ENCODE data around the gene DZANK1. TPM values are rescaled to one million over a fixed set of nuclear protein-coding genes. Genes with fewer than 3 reads are reported as not detected.

DZANK1 gene
- total RNA-seq, 1 donor from 2014 or later, result 1.1 TPM

DNA sequence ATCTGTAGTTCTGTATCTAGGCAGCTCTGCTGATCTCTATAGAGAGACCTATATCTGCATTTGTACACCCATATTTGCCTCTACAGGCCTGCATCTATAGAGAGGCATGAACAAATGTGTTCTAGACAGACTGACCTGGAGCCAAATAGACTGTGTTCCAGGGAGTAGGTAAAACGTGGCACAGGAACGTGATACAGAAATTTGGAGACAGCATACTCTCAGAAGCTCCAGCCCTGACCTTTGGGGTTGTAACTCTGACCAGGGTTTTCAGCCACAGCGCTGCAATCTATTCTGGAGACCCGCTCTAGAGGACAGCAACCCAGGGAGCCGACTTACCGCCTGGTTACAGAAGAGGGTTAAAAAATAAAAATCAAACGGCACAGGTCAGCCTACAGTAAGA, 29.2 kb upstream of the DZANK1 start:
- H3K4me1 Mint-ChIP-seq (ENCODE audit: low read depth), result peaks cover 12% of the 10 kb centered on the region
- H3K36me3 Mint-ChIP-seq (ENCODE audit: low read depth), result peaks cover 12% of the 10 kb centered on the region
- intact Hi-C loops (cut with micrococcal nuclease), result loop anchor here (2.0 kb wide), 3 partner anchors 83 to 207 kb away; partner anchors contain the start of gene ZNF133
- H3K9me3 Mint-ChIP-seq, result no peaks in the 10 kb centered on the region
- peak overlapping the region; percentile 91 for H3K4me3 Mint-ChIP-seq
- no peak for DNase-seq (ENCODE audit: low spot score)
- peak overlapping the region; percentile 53 for H3K27ac Mint-ChIP-seq
- H3K27me3 Mint-ChIP-seq (ENCODE audit: insufficient read depth), result no peaks in the 10 kb centered on the region

DNA sequence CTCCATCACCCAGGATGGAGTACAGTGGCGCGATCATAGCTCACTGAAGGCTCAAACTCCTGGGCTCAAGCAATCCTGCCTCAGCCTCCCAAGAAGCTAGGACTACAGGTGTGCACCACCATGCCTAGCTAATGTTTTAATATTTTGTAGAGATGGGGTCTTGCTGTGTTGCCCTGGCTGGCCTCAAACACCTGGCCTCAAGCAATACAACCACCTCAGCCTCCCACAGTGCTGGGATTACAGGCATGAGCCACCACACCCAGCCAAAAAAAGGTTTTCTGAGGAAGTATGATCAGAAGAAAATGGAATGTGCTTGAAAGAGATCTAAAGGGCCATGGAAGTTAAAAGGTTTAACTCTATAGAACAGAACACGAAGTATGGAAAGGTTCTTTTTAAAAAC, 21.5 kb upstream of the DZANK1 start:
- Mint-ChIP-seq H3K36me3 (ENCODE audit: low read depth) (peaks cover 37% of the 10 kb centered on the region), H3K27ac (no peak overlapping the region), H3K9me3 (no peaks in the 10 kb centered on the region), H3K4me3 (no peak overlapping the region), H3K4me1 (ENCODE audit: low read depth) (no peaks in the 10 kb centered on the region), H3K27me3 (ENCODE audit: insufficient read depth) (no peaks in the 10 kb centered on the region)
- DNase-seq (ENCODE audit: low spot score), result no peak
- intact Hi-C loops (cut with micrococcal nuclease), result no loop called here

- Mint-ChIP-seq H3K4me1 (ENCODE audit: low read depth) (no peaks in the 10 kb centered on the region), H3K27ac (no peak overlapping the region), H3K9me3 (no peaks in the 10 kb centered on the region), H3K27me3 (ENCODE audit: insufficient read depth) (no peaks in the 10 kb centered on the region), H3K36me3 (ENCODE audit: low read depth) (peaks cover 20% of the 10 kb centered on the region), H3K4me3 (no peak overlapping the region)
- intact Hi-C loops (cut with micrococcal nuclease), result no loop called here
- DNase-seq (ENCODE audit: low spot score), result no peak
Measured at GRCh38 chr20:18481596-18481995, 14.8 kb upstream of the DZANK1 start.

DNA sequence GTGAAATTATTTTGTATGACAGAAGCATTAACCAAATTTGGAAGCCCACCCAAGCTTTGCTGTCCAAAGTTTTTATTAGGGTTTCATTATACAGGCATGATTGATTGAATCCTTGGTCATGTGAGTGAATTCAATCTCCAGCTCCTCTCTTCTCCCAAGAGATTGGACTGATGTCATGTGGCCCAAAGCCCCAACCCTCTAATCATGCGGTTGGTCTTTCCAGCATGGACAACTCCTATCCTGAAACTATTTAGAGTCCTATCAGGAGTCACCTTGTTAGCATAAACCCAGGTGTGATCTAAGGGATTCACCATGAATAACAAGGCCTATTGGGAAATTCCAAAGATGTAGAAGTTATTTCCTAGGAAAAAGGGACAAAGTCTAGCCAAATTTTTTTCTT, 11.0 kb upstream of the DZANK1 start:
- no peaks in the 10 kb centered on the region for H3K9me3 Mint-ChIP-seq
- H3K27ac Mint-ChIP-seq, result no peak overlapping the region
- no peaks in the 10 kb centered on the region for H3K4me1 Mint-ChIP-seq (ENCODE audit: low read depth)
- intact Hi-C loops (cut with micrococcal nuclease), result no loop called here
- H3K4me3 Mint-ChIP-seq, result no peak overlapping the region
- H3K36me3 Mint-ChIP-seq (ENCODE audit: low read depth), result peaks cover 28% of the 10 kb centered on the region
- H3K27me3 Mint-ChIP-seq (ENCODE audit: insufficient read depth), result no peaks in the 10 kb centered on the region
- no peak for DNase-seq (ENCODE audit: low spot score)

GRCh38 chr20:18477218-18477617, 10.4 kb upstream of the DZANK1 start:
- peaks cover 28% of the 10 kb centered on the region for H3K36me3 Mint-ChIP-seq (ENCODE audit: low read depth)
- no peak for DNase-seq (ENCODE audit: low spot score)
- intact Hi-C loops (cut with micrococcal nuclease), result no loop called here
- H3K27ac Mint-ChIP-seq, result no peak overlapping the region
- no peaks in the 10 kb centered on the region for H3K4me1 Mint-ChIP-seq (ENCODE audit: low read depth)
- no peaks in the 10 kb centered on the region for H3K27me3 Mint-ChIP-seq (ENCODE audit: insufficient read depth)
- no peaks in the 10 kb centered on the region for H3K9me3 Mint-ChIP-seq
- no peak overlapping the region for H3K4me3 Mint-ChIP-seq

DNA sequence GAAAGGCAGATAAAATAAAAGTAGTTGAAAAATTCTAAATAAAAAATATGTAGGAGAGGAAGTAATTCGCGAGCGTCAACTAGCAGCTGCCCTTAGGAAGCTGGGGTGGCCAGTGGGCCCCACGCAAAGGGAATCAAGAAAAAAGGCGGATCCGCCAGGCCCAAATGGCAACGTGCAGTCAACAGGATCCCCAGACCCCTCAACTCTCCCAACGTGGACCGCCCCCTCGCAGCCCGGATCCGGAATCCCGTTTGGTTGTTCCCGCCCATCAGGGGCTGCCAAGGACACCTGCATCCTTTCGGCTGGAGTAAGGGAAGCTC, 296 bp downstream of the DZANK1 start:
- DNase-seq (ENCODE audit: low spot score), result no peak
- H3K4me3 Mint-ChIP-seq, result peak overlapping the region; percentile 99
- peaks cover 8% of the 10 kb centered on the region for H3K36me3 Mint-ChIP-seq (ENCODE audit: low read depth)
- no peaks in the 10 kb centered on the region for H3K27me3 Mint-ChIP-seq (ENCODE audit: insufficient read depth)
- intact Hi-C loops (cut with micrococcal nuclease), result no loop called here
- peaks cover 31% of the 10 kb centered on the region for H3K4me1 Mint-ChIP-seq (ENCODE audit: low read depth)
- peak overlapping the region; percentile 92 for H3K27ac Mint-ChIP-seq
- H3K9me3 Mint-ChIP-seq, result no peaks in the 10 kb centered on the region

GRCh38 chr20:18465536-18466200, 1.2 kb downstream of the DZANK1 start:
- peaks cover 31% of the 10 kb centered on the region for H3K4me1 Mint-ChIP-seq (ENCODE audit: low read depth)
- H3K27ac Mint-ChIP-seq, result no peak overlapping the region

DNA sequence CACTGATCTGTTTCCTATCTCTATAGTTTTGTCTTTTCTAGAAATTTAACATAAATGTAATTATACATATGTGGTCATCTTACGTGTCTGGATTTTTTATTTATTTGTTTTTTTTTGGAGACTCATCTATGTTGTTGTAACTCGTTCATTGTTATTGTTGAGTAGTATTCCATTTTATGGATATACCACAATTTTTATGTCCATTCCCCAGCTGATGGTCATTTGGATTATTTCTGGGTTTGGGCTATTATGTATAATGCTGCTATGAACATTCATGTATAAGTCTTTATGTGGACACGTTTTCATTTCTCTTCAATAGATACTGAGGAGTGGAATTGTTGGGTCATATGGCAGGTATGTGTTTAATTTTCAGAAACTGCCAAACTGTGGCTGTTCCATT, 10.2 kb downstream of the DZANK1 start:
- DNase-seq (ENCODE audit: low spot score), result no peak
- Mint-ChIP-seq H3K9me3 (peaks cover 5% of the 10 kb centered on the region), H3K36me3 (ENCODE audit: low read depth) (no peaks in the 10 kb centered on the region), H3K27ac (no peak overlapping the region), H3K27me3 (ENCODE audit: insufficient read depth) (peaks cover 4% of the 10 kb centered on the region), H3K4me1 (ENCODE audit: low read depth) (no peaks in the 10 kb centered on the region), H3K4me3 (no peak overlapping the region)
- intact Hi-C loops (cut with micrococcal nuclease), result no loop called here

More at GRCh38 chr20:18465536-18466200, 1.2 kb downstream of the DZANK1 start:
- Mint-ChIP-seq H3K36me3 (ENCODE audit: low read depth) (peaks cover 5% of the 10 kb centered on the region), H3K4me3 (peak overlapping the region; percentile 99), H3K27me3 (ENCODE audit: insufficient read depth) (no peaks in the 10 kb centered on the region), H3K9me3 (no peaks in the 10 kb centered on the region)
- DNase-seq (ENCODE audit: low spot score), result no peak
- intact Hi-C loops (cut with micrococcal nuclease), result no loop called here

- Mint-ChIP-seq H3K4me3 (no peak overlapping the region), H3K36me3 (ENCODE audit: low read depth) (no peaks in the 10 kb centered on the region), H3K4me1 (ENCODE audit: low read depth) (no peaks in the 10 kb centered on the region), H3K27ac (no peak overlapping the region), H3K27me3 (ENCODE audit: insufficient read depth) (peaks cover 2% of the 10 kb centered on the region), H3K9me3 (no peaks in the 10 kb centered on the region)
- no peak for DNase-seq (ENCODE audit: low spot score)
- intact Hi-C loops (cut with micrococcal nuclease), result no loop called here
Measured at GRCh38 chr20:18443886-18444285, 22.9 kb downstream of the DZANK1 start.

- Mint-ChIP-seq H3K27me3 (ENCODE audit: insufficient read depth) (peaks cover 2% of the 10 kb centered on the region), H3K9me3 (no peaks in the 10 kb centered on the region), H3K4me1 (ENCODE audit: low read depth) (no peaks in the 10 kb centered on the region), H3K36me3 (ENCODE audit: low read depth) (no peaks in the 10 kb centered on the region), H3K27ac (no peak overlapping the region), H3K4me3 (no peak overlapping the region)
- no peak for DNase-seq (ENCODE audit: low spot score)
- intact Hi-C loops (cut with micrococcal nuclease), result no loop called here
Measured at GRCh38 chr20:18440403-18440802, 26.4 kb downstream of the DZANK1 start.

GRCh38 chr20:18436847-18437246, 30.0 kb downstream of the DZANK1 start:
- no peaks in the 10 kb centered on the region for H3K4me1 Mint-ChIP-seq (ENCODE audit: low read depth)
- no peak overlapping the region for H3K27ac Mint-ChIP-seq
- no peaks in the 10 kb centered on the region for H3K36me3 Mint-ChIP-seq (ENCODE audit: low read depth)
- intact Hi-C loops (cut with micrococcal nuclease), result no loop called here
- no peaks in the 10 kb centered on the region for H3K9me3 Mint-ChIP-seq
- H3K27me3 Mint-ChIP-seq (ENCODE audit: insufficient read depth), result no peaks in the 10 kb centered on the region
- DNase-seq (ENCODE audit: low spot score), result no peak
- no peak overlapping the region for H3K4me3 Mint-ChIP-seq

- no peaks in the 10 kb centered on the region for H3K27me3 Mint-ChIP-seq (ENCODE audit: insufficient read depth)
- H3K4me1 Mint-ChIP-seq (ENCODE audit: low read depth), result no peaks in the 10 kb centered on the region
- intact Hi-C loops (cut with micrococcal nuclease), result no loop called here
- no peak overlapping the region for H3K4me3 Mint-ChIP-seq
- no peaks in the 10 kb centered on the region for H3K36me3 Mint-ChIP-seq (ENCODE audit: low read depth)
- no peak overlapping the region for H3K27ac Mint-ChIP-seq
- H3K9me3 Mint-ChIP-seq, result no peaks in the 10 kb centered on the region
- no peak for DNase-seq (ENCODE audit: low spot score)
Measured at GRCh38 chr20:18431206-18431605, 35.6 kb downstream of the DZANK1 start.

DNA sequence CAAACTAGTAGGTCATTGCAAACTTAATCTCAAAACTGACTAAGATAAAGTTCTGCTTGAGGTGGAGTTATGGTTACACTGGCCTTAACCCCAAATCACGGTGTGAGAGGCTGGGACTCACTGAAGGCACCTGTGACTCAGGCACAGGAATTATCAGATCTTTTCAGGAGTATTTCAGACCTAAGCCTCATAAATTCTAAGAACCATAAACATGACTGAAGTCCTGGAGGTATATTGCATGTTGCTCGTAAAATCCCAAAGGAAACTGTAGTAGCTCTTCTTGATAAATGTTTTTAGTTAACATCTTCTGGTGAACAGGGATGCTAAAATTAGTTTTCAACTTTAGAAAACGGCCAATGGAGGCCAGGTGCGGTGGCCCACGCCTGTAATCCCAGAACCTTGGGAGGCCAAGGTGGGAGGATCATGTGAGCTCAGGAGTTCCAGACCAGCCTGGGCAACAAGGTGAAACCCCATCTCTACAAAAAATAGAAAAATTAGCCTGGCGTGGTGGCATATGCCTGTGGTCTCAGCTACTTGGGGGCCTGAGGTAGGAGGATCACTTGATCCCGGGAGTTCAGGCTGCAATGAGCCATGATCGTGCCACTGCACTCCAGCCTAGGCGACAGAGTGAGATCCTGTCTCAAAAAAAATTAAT, 36.5 kb downstream of the DZANK1 start:
- Mint-ChIP-seq H3K9me3 (no peaks in the 10 kb centered on the region), H3K27ac (no peak overlapping the region), H3K4me1 (ENCODE audit: low read depth) (no peaks in the 10 kb centered on the region), H3K36me3 (ENCODE audit: low read depth) (no peaks in the 10 kb centered on the region), H3K27me3 (ENCODE audit: insufficient read depth) (no peaks in the 10 kb centered on the region), H3K4me3 (no peak overlapping the region)
- no peak for DNase-seq (ENCODE audit: low spot score)
- intact Hi-C loops (cut with micrococcal nuclease), result no loop called here

All from activated T-helper 1 cell treated with anti-CD3 and anti-CD28 coated beads, Interleukin-12 subunit alpha, Interleukin-12 subunit beta, Interleukin-2, Interleukin-4 antibody, amounts not matched to agents 30 ng/mL and 10 ng/mL and 1 ng/mL, durations not matched to agents 14 hours and 24 hours and 36 hours (primary cell).